KMS-11 (cell line): ENCODE results near the gene NELFB.

Experiments
- H2AFZ ChIP-seq: fragments of 200-600 bp; sonication (generic); 2 replicates; pipeline ENCODE4 v1.6.1; 2016; ENCODE audit warnings: antibody characterized with exemption, mixed run types, low read depth
- H3K27ac ChIP-seq: fragments of 200-600 bp; sonication (generic); 2 replicates; pipeline ENCODE4 v1.6.1; 2016; ENCODE audit warnings: mild to moderate bottlenecking, mixed run types
- H3K27me3 ChIP-seq: fragments of 200-600 bp; sonication (generic); 2 replicates; pipeline ENCODE4 v1.6.1; 2017; ENCODE audit warnings: mild to moderate bottlenecking, low read depth, mixed run types, moderate library complexity; ENCODE audit not compliant: insufficient read depth
- H3K36me3 ChIP-seq: fragments of 200-600 bp; sonication (generic); 2 replicates; pipeline ENCODE4 v1.6.1; 2017; ENCODE audit warnings: mild to moderate bottlenecking, mixed run types; ENCODE audit not compliant: insufficient read depth
- H3K4me1 ChIP-seq: fragments of 200-600 bp; sonication (generic); 2 replicates; pipeline ENCODE4 v1.6.1; 2016; ENCODE audit warnings: mild to moderate bottlenecking, low read depth, mixed run types; ENCODE audit not compliant: poor library complexity, severe bottlenecking
- H3K4me2 ChIP-seq: fragments of 200-600 bp; sonication (generic); 2 replicates; pipeline ENCODE4 v1.7.0; 2016; ENCODE audit warnings: mild to moderate bottlenecking, mixed run types
- H3K4me3 ChIP-seq: fragments of 200-600 bp; sonication (generic); IDR thresholded peaks from 2 replicates; pipeline ENCODE4 v1.6.1; 2017; ENCODE audit warnings: low read depth, low read length, mixed read lengths; ENCODE audit not compliant: insufficient read depth
- H3K79me2 ChIP-seq: fragments of 200-600 bp; sonication (generic); 2 replicates; pipeline ENCODE4 v1.6.1; 2016; ENCODE audit warnings: low read depth, mixed run types; ENCODE audit not compliant: insufficient read depth
- H3K9ac ChIP-seq: fragments of 200-600 bp; sonication (generic); 2 replicates; pipeline ENCODE4 v1.6.1; 2016; ENCODE audit warnings: mild to moderate bottlenecking, mixed run types
- H4K20me1 ChIP-seq: fragments of 200-600 bp; sonication (generic); 2 replicates; pipeline ENCODE4 v1.6.1; 2016; ENCODE audit warnings: mild to moderate bottlenecking, mixed run types; ENCODE audit not compliant: insufficient read depth
- TF ChIP-seq, protein P1 (sequence below): fragments of 200-600 bp; sonication (generic); conservative IDR thresholded peaks from 2 replicates; pipeline ENCODE4 v1.6.1; 2017; ENCODE audit warnings: low read depth, mild to moderate bottlenecking, antibody characterized with exemption, low read length, moderate library complexity, mixed read lengths

NELFB gene

DNA sequence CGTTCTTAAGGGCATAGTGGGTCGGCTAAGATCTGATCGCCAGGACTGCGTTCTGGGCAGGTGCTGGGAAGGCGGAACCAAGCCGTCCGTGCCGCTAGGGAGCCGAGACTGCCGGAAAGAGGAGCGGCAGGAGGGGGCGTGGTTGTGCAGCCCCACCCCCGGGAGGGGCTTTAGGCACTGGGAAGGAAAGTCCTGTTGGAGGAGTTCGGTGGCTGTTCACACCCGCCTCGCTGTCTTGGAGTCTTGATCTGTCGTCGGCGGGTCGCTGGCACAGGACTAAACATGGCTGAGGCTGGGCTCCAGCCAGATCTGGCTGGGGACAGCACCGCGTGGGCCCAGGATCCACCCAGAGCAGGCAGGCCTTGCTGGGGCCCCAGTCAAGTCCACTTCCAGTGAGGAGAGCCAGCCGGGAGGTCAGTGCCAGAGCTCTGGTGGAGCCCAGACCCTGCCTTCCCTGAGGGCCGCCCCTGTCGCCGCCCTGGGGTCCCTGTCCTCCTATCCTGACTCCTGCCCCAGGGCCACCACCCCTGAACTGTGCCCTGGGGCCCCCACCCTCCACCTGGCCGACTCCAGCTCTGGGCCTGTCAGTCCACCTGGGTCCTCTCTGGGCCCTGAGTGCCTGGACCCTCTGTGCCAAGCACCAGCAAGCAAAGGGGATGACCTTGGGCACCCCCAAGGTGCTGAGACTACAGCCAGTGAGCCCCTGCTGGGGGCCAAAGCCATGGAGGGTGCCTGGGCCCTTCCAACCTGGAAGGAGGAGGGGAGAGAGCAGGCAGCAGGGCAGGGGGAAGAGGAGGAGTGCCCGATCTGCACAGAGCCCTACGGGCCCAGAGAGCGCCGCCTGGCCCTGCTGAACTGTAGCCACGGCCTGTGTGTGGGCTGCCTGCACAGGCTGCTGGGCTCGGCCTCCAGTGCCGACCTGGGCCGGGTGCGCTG, 37.6 kb upstream of the NELFB start:
- no peak overlapping the region for H3K4me2 ChIP-seq
- no peaks in the 10 kb centered on the region for H3K36me3 ChIP-seq
- H2AFZ ChIP-seq = no peak overlapping the region
- H3K4me3 ChIP-seq = no peak overlapping the region
- no peaks in the 10 kb centered on the region for H3K79me2 ChIP-seq
- TF ChIP-seq, protein P1, sequence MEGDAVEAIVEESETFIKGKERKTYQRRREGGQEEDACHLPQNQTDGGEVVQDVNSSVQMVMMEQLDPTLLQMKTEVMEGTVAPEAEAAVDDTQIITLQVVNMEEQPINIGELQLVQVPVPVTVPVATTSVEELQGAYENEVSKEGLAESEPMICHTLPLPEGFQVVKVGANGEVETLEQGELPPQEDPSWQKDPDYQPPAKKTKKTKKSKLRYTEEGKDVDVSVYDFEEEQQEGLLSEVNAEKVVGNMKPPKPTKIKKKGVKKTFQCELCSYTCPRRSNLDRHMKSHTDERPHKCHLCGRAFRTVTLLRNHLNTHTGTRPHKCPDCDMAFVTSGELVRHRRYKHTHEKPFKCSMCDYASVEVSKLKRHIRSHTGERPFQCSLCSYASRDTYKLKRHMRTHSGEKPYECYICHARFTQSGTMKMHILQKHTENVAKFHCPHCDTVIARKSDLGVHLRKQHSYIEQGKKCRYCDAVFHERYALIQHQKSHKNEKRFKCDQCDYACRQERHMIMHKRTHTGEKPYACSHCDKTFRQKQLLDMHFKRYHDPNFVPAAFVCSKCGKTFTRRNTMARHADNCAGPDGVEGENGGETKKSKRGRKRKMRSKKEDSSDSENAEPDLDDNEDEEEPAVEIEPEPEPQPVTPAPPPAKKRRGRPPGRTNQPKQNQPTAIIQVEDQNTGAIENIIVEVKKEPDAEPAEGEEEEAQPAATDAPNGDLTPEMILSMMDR = no peak
- H3K4me1 ChIP-seq = no peaks in the 10 kb centered on the region
- no peak overlapping the region for H3K9ac ChIP-seq
- no peaks in the 10 kb centered on the region for H3K27me3 ChIP-seq
- H3K27ac ChIP-seq = no peak overlapping the region
- no peaks in the 10 kb centered on the region for H4K20me1 ChIP-seq

DNA sequence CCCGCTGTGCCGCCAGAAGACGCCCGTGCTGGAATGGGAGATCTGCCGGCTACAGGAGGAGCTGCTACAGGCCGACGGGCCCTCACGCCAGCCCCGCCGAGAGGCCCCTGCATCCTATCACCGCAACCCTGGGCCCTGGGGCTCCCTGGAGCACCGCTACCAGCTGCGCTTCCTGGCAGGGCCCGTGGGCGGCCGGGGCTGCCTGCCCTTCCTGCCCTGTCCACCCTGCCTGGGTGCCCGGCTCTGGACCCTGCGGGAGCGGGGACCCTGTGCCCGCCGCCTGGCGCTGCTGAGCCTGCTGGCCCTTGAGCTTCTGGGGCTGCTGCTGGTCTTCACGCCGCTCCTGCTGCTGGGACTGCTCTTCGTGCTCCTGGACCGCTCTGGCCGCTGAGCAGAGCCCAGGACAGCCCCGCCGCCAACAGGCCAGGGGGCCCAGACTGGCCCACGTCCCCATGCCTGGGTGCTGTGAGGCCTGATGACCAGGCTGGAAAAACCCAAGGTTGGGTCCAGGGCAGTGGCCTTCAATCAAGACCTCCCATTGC, 36.8 kb upstream of the NELFB start:
- no peak overlapping the region for H3K4me2 ChIP-seq
- H3K27me3 ChIP-seq = no peaks in the 10 kb centered on the region
- H3K9ac ChIP-seq = no peak overlapping the region
- no peaks in the 10 kb centered on the region for H3K36me3 ChIP-seq
- no peaks in the 10 kb centered on the region for H3K79me2 ChIP-seq
- H3K4me1 ChIP-seq = peaks cover 4% of the 10 kb centered on the region
- H4K20me1 ChIP-seq = no peaks in the 10 kb centered on the region
- H3K4me3 ChIP-seq = no peak overlapping the region
- no peak overlapping the region for H2AFZ ChIP-seq
- H3K27ac ChIP-seq = no peak overlapping the region
- TF ChIP-seq, protein P1 = no peak

DNA sequence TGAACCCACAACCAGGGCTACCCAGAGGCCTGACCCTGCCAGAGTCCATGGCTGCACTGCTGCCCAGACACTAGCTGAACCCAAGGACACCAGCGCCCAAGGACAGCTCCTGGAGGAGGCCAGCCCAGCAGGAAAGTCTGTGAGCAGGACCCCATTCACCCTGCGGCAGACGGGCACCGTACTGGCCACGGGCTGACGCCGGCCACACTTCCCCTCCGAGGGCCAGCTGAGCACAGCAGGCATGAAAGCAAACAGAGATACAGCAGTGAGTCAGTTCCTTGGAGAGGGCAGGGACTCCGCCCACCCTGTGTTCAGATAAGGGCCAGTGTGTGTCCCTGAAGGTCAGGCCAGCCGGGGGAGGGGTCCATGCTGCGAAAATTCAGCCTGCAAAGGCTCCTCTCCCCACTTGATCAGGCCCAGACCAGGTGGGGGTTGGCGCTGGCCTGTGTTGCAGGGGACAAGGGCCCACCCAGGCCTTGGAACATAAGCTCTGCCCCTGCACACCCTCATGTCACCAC, 36.3 kb upstream of the NELFB start:
- Histone ChIP-seq H4K20me1 (no peaks in the 10 kb centered on the region), H3K4me2 (no peak overlapping the region)

DNA sequence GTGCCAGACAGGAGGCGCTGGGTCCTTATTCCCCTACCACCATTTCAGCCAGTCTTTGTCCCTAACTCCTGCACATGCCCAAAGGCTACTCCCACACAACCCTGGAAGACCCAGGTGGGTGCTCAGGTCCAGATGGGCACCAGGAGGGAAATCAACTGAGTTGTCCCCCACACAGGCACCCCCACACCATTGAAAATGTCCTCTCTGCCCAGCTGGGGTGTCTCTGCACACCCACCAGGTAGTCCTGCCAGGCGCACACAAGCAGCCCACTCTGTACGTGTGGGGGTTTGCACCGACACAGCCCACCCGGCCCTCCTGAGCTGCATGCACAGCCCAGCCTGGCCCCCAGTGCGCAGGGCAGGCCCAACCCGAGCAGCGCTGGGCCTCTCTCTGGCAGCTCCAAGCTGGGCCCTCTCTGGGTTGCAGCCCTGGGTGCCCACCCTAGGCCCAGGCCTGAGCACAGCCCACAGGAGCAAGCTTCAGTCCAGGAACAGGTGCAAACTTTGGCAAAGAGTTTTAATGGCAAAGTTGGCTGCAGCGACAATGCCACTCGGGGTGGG, 35.3 kb upstream of the NELFB start:
- no peaks in the 10 kb centered on the region for H3K79me2 ChIP-seq
- TF ChIP-seq, protein P1 = no peak

More for the DNA sequence above, 36.3 kb upstream of the NELFB start:
- TF ChIP-seq, protein P1 = no peak
- no peaks in the 10 kb centered on the region for H3K79me2 ChIP-seq
- H3K27me3 ChIP-seq = no peaks in the 10 kb centered on the region
- H3K4me1 ChIP-seq = peaks cover 5% of the 10 kb centered on the region
- H3K4me3 ChIP-seq = no peak overlapping the region
- no peak overlapping the region for H3K9ac ChIP-seq
- no peaks in the 10 kb centered on the region for H3K36me3 ChIP-seq
- H3K27ac ChIP-seq = no peak overlapping the region
- no peak overlapping the region for H2AFZ ChIP-seq

More for the DNA sequence above, 35.3 kb upstream of the NELFB start:
- H3K4me2 ChIP-seq = no peak overlapping the region
- no peak overlapping the region for H3K9ac ChIP-seq
- H3K27ac ChIP-seq = no peak overlapping the region
- H3K4me3 ChIP-seq = no peak overlapping the region
- H3K4me1 ChIP-seq = peaks cover 10% of the 10 kb centered on the region
- H3K36me3 ChIP-seq = no peaks in the 10 kb centered on the region
- H3K27me3 ChIP-seq = no peaks in the 10 kb centered on the region
- no peaks in the 10 kb centered on the region for H4K20me1 ChIP-seq
- H2AFZ ChIP-seq = no peak overlapping the region
